Coronary artery (tissue), 2 donors: ENCODE data around the gene SERPINB10.
"Not testable (repeated sequence)": the region's sequence is repeated elsewhere in the genome, so short reads cannot be mapped to it uniquely, and the experiment has no call there.

Experiments used
- DNase-seq: peaks from one replicate; pipeline ENCODE4 v3.0.0-alpha.2; 2017; ENCODE audit warnings: low spot score
- H3K27ac ChIP-seq, 2 donors: fragments of 200-600 bp; sonication (generic); one replicate each; pipeline ENCODE4 v1.5.1; 2016 to 2019
- H3K4me3 ChIP-seq: fragments of 200-600 bp; sonication (generic); 2 replicates; pipeline ENCODE4 v1.5.1; 2016; ENCODE audit warnings: mild to moderate bottlenecking, moderate library complexity
- TF ChIP-seq, protein P1 (sequence below): fragments of 200-600 bp; sonication (generic); IDR thresholded peaks from one replicate; pipeline ENCODE4 v1.5.1; 2019; ENCODE audit warnings: antibody characterized with exemption

Gene SERPINB10

DNA sequence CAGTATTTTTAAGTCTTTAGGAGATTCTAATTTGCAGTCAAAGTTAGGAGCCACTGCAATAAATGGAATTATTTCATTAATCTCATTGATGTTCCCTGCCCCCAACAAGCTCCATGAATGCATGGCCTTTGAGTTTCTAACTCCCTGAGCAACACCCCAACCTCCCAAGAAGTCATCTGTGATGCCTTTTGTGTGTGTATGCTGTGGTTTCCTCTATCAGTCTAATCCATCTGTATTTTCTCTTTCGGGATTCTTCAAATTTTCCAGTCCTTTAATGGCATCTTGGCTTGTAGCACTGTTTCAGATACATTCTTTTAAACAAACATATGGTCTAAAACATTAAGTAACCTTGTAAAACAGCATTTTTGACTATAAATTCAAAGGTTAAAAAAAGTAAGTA, 16.8 kb downstream of the SERPINB10 start:
- DNase-seq: no peak
- TF ChIP-seq, protein P1, sequence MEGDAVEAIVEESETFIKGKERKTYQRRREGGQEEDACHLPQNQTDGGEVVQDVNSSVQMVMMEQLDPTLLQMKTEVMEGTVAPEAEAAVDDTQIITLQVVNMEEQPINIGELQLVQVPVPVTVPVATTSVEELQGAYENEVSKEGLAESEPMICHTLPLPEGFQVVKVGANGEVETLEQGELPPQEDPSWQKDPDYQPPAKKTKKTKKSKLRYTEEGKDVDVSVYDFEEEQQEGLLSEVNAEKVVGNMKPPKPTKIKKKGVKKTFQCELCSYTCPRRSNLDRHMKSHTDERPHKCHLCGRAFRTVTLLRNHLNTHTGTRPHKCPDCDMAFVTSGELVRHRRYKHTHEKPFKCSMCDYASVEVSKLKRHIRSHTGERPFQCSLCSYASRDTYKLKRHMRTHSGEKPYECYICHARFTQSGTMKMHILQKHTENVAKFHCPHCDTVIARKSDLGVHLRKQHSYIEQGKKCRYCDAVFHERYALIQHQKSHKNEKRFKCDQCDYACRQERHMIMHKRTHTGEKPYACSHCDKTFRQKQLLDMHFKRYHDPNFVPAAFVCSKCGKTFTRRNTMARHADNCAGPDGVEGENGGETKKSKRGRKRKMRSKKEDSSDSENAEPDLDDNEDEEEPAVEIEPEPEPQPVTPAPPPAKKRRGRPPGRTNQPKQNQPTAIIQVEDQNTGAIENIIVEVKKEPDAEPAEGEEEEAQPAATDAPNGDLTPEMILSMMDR: no peak

DNA sequence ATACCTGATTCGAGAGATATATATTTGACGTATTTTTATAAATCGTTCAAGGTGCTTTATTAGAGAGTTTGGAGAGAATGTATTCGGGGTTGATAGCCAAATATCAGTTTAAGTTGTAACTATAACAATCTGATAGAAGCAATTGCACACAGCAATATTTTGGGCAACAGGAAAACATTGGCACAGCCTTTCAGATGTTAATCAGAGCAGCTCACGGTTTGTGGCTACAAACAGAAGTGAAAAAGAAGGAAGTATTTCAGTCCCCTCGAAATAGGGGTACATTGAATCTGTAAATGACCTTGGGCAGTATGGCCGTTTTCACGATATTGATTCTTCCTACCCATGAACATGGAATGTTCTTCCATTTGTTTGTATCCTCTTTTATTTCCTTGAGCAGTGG, 20.6 kb downstream of the SERPINB10 start:
- DNase-seq: no peak
- no peak overlapping the region for H3K4me3 ChIP-seq
- TF ChIP-seq, protein P1: no peak
- H3K27ac ChIP-seq: no peak overlapping the region

More for the DNA sequence above, 16.8 kb downstream of the SERPINB10 start:
- no peak overlapping the region for H3K27ac ChIP-seq
- H3K4me3 ChIP-seq: no peak overlapping the region

DNA sequence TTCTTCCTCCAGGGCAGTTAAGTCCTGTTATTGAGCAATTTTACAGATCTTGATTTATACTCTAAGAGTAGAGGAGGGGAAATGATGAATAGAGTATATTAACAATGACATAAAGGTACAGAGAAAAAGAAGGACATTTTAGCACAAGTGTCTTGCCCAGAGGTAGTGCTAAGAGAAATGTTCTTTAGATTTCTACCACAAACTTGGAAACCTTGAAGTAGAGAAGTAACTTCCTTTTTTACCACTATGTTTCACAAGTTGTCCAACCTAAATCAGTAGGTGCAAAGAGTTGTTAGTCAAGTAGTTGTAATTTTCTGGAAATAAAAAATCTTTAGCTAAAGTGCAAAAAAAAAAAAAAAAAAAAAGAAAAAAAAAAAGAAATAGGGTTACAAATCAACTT, 21.6 kb downstream of the SERPINB10 start:
- H3K27ac ChIP-seq, H3K4me3 ChIP-seq, DNase-seq: not testable (repeated sequence)

DNA sequence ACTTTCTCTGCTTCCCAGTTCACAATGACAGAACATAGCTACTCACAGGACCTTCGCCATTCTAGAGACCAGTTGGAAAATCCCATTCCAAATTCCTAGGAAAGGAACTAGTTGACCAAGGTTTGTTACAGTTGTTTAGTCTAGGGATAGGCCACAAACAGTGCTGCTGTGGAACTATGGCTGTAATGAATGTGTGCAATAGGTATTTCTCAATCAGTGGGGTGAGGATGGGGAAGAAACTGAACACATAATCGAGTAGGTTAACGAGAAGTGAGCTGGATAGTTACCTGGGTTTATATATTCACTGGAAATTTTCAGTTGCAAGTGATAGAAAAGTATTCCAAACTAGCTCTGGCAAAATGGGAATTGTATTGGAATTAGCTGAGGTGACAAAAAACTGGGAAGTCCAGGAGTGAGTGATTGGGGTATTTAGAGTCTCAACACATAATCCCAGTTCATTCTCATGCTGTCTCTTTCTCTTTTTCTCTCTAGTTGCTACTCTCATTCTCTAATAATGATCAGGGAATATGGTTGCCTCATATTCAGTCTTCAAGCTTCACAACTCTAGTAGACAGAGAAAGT, 23.1 kb downstream of the SERPINB10 start:
- DNase-seq: no peak
- TF ChIP-seq, protein P1: no peak
- Histone ChIP-seq H3K4me3 (no peak overlapping the region), H3K27ac (no peak overlapping the region)

DNA sequence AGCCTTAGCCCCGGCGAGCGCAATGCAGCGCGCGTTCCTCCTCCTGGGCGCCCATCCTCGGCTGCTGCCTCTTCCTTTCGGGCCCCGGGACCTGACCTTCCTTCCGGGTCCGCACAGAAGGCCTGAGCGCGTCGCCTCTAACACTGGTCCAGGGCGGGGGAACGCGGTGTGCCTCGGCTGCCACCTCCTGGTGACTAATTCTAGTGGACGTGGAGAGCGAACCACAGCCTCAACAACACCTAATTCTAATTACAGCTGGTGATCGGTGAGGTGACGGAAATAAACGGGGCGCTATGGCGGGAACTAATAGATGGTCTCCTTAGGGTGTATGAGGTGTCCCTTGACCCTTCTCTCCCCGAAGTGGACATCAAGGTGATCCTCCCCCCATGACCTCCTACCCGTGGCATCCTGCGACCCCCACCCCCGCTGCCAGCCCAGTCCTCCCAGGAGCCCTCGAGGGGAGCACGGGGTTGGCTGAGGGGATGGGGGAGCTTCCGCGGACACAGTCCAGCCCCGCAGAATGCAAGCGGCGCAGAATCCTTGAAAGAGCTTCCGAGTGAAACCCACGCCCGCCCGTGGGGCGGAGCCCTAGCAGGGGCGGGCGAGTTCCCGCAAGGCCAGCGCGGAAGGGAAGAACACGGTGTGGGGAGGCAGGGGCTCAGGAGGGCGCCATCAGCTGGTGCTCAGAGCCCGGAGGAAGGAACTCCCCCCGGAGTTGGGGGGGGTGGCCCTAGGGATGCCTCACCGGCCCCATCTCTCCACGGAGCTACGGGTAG, 28.6 kb downstream of the SERPINB10 start:
- Histone ChIP-seq H3K4me3 (peak overlapping the region; percentile 77), H3K27ac (no peak overlapping the region)
- TF ChIP-seq, protein P1: peak; percentile 59
- DNase-seq: peak; percentile 79

DNA sequence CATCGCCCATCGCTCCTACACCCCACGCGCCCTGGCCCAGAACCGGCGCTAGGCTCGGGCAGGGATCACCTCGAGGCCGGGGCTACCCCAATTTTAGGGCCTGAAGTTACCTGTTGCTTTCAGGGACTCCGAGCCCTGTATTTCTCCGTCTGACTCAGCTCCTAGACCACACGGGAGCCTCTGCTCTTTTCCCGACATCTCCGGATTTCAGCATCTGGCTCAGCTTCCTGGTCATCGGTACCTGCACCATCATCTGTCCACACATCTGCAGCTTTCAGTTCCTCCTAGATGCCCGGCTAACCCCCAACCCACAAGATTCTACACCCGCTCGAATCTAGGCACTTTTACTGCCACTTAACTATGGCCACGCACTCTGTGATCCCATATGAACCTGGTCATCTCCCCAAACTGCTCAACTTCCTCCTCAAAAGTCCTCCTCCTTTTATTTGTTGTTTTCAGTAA, 29.2 kb downstream of the SERPINB10 start:
- TF ChIP-seq, protein P1: no peak
- Histone ChIP-seq H3K27ac (no peak overlapping the region), H3K4me3 (peak overlapping the region; percentile 77)
- no peak for DNase-seq

DNA sequence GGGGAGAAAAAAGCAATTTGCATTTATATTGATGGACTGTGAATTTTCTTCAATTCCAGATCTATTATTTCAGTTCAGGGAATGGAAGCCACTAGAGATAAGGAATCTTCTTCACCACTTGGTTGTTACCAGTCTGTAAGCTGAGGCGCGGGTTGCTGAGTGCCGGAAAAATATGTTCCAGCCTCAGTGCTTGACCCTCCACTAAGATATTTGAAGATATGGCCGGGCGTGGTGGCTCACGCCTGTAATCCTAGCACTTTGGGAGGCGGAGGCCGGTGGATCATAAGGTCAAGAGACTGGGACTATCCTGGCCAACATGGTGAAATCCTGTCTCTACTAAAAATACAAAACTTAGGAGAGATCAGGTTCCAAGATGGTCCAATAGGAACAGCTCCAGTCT, 32.2 kb downstream of the SERPINB10 start:
- TF ChIP-seq, protein P1: no peak
- DNase-seq: no peak
- Histone ChIP-seq H3K4me3 (no peak overlapping the region), H3K27ac (no peak overlapping the region)

DNA sequence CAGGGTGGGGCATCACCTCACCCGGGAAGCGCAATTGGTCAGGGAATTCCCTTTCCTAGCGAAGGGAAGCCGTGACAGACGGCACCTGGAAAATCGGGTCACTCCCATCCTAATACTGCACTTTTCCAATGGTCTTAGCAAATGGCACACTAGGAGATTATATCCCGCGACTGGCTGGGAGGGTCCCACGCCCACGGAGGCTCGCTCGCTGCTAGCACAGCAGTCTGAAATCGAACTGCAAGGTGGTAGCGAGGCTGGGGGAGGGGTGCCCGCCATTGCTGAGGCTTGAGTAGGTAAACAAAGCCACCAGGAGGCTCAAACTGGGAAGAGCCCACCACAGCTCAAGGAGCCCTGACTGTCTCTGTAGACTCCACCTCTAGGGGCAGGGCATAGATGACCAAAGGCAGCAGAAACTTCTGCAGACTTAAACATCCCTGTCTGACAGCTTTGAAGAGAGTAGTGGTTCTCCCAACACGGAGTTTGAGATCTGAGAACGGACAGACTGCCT, 32.8 kb downstream of the SERPINB10 start:
- not testable (repeated sequence) for H3K27ac ChIP-seq, DNase-seq, H3K4me3 ChIP-seq
